K562 (cell line): ENCODE results near the gene PHC3. TPM values are rescaled to one million over a fixed set of nuclear protein-coding genes. Genes with fewer than 3 reads are reported as not detected.

ENCODE experiments used
- ATAC-seq: fragments of 200-7000 bp; cut with Tn5 transposase; 3 replicates; pipeline ENCODE4 v1.9.1; 2020; ENCODE audit warnings: moderate library complexity
- BruUV-seq: library from RNA; stranded (reverse); fragments of 400-500 nt; replicated peaks from 2 replicates; lab custom pipeline; 2021; lab: Mats Ljungman, UMichigan
- CTCF ChIA-PET: fragments of 300-600 bp; formaldehyde crosslinking; extraction: SDS; loops from one replicate; lab custom pipeline; 2021; ENCODE audit warnings: low intra/inter-chr PET ratio; lab: Yijun Ruan, JAX
- POLR2A ChIA-PET: fragments of 300-600, 350-650 bp; sonication (Branson Sonifier 250); formaldehyde crosslinking; extraction: SDS; loops from one replicate; lab custom pipeline; 2021; ENCODE audit warnings: antibody characterized with exemption, inconsistent platforms; lab: Yijun Ruan, JAX
- DNase-seq, 4 experiments: peaks; one replicate each; pipeline versions ENCODE4 v3.0.0 to v3.0.0-alpha.2; 2011 to 2018; ENCODE audit warnings: low spot score in 3 of 4, mixed read lengths in 3 of 4; ENCODE audit errors: extremely low read depth in 1 of 4
- FAIRE-seq: peaks from 2 replicates; lab custom pipeline; 2011; peaks lifted over from hg19 to GRCh38; lab: Jason Lieb, UNC
- H2AFZ ChIP-seq: 2 replicates; pipeline ENCODE4 v1.6.0; 2011; ENCODE audit warnings: low read depth, low read length, control low read depth, inconsistent platforms
- H3K27ac ChIP-seq: fragments of 200-600 bp; 3 replicates; pipeline ENCODE4 v1.8.0; 2011; ENCODE audit warnings: low read depth, mild to moderate bottlenecking, control low read depth, inconsistent platforms, low read length, moderate library complexity, mixed read lengths; ENCODE audit errors: extremely low read depth
- H3K27me3 ChIP-seq, 2 experiments: fragments of 300-600 bp in 1 of 2; 2 replicates in 1 of 2; 3 replicates in 1 of 2; pipeline versions ENCODE4 v1.6.0 to v1.8.0; 2011; ENCODE audit warnings: inconsistent platforms in 2 of 2, low read length in 2 of 2, mild to moderate bottlenecking in 1 of 2, mixed read lengths in 1 of 2, moderate library complexity in 1 of 2; ENCODE audit not compliant: control insufficient read depth in 2 of 2, insufficient read depth in 2 of 2
- H3K36me3 ChIP-seq: fragments of 300-600 bp; 3 replicates; pipeline ENCODE4 v1.8.0; 2011; ENCODE audit warnings: mild to moderate bottlenecking, low read length, inconsistent platforms; ENCODE audit not compliant: control insufficient read depth, insufficient read depth
- H3K4me1 ChIP-seq, 2 experiments: fragments of 200-600 bp in 1 of 2; replicated peaks in 1 of 2; 2 replicates in 1 of 2; 3 replicates in 1 of 2; pipeline versions ENCODE4 v1.5.1 to v1.8.0; 2011; ENCODE audit warnings: inconsistent platforms in 2 of 2, low read length in 2 of 2, mild to moderate bottlenecking in 1 of 2, mixed read lengths in 1 of 2, moderate library complexity in 1 of 2; ENCODE audit not compliant: control insufficient read depth in 2 of 2, insufficient read depth in 2 of 2
- H3K4me2 ChIP-seq: 2 replicates; pipeline ENCODE4 v1.6.1; 2011; ENCODE audit warnings: low read length, control low read depth, inconsistent platforms, mixed read lengths; ENCODE audit not compliant: insufficient read depth
- H3K4me3 ChIP-seq: fragments of 200-600 bp; sonication (generic), shearing (Covaris generic); 2 replicates; pipeline ENCODE4 v1.5.1; 2016; ENCODE audit warnings: control low read depth, inconsistent platforms
- H3K79me2 ChIP-seq: fragments of 200-600 bp; 3 replicates; pipeline ENCODE4 v1.8.0; 2011; ENCODE audit warnings: low read length, inconsistent platforms; ENCODE audit not compliant: control insufficient read depth, insufficient read depth
- H3K9ac ChIP-seq, 2 experiments: 2 replicates each; pipeline versions ENCODE4 v1.6.0 to v1.6.1; 2011; ENCODE audit warnings: low read depth in 2 of 2, low read length in 2 of 2, control low read depth in 1 of 2, inconsistent platforms in 1 of 2, mild to moderate bottlenecking in 1 of 2, mixed read lengths in 1 of 2; ENCODE audit not compliant: insufficient read depth in 1 of 2
- H3K9me1 ChIP-seq: one replicate; pipeline ENCODE4 v1.6.0; 2011; ENCODE audit warnings: inconsistent platforms, mild to moderate bottlenecking, low read length, moderate library complexity; ENCODE audit not compliant: control insufficient read depth, insufficient read depth
- H3K9me3 ChIP-seq: replicated peaks from 2 replicates; pipeline ENCODE4 v1.5.1; 2011; ENCODE audit warnings: low read depth, low read length, inconsistent platforms; ENCODE audit not compliant: control insufficient read depth, insufficient read depth
- H4K20me1 ChIP-seq: replicated peaks from 2 replicates; pipeline ENCODE4 v1.6.1; 2011; ENCODE audit warnings: low read length, inconsistent platforms, mixed read lengths; ENCODE audit not compliant: control insufficient read depth, insufficient read depth
- ARNT ChIP-seq, 2 experiments: fragments of 450-650 bp; IDR thresholded peaks; 2 replicates each; pipeline ENCODE4 v1.6.1; 2016; ENCODE audit warnings: mild to moderate bottlenecking in 1 of 2
- ZBTB11 ChIP-seq, 3 experiments: fragments of 200-800 bp in 1 of 3; fragments of 250-450 bp in 1 of 3; fragments of 450-650 bp in 1 of 3; sonication (Bioruptor Pico) in 1 of 3; sonication (Bioruptor generic) in 1 of 3; formaldehyde crosslinking in 1 of 3; IDR thresholded peaks; 2 replicates each; pipeline versions ENCODE4 v1.6.1 to v1.8.0; 2016 to 2022; ENCODE audit warnings: mild to moderate bottlenecking in 2 of 3, missing genetic modification characterization in 2 of 3, missing compliant biosample characterization in 1 of 3, moderate library complexity in 1 of 3
- ZC3H11A ChIP-seq: IDR thresholded peaks from 2 replicates; pipeline ENCODE4 v1.6.1; 2012; ENCODE audit warnings: low read depth, low read length, improper control_type of control experiment
- ZNF766 ChIP-seq: fragments of 200-800 bp; sonication (Bioruptor generic); conservative IDR thresholded peaks from 2 replicates; pipeline ENCODE4 v1.6.1; 2016; ENCODE audit warnings: missing genetic modification characterization, missing compliant biosample characterization
- WGBS: fragments of 100-300 bp; shearing (Covaris generic); methylation state at CpG from one replicate; pipeline ENCODE4 v1.1.6; 2016; ENCODE audit warnings: low coverage, mixed read lengths; ENCODE audit not compliant: insufficient coverage; ENCODE audit errors: missing lambda C conversion rate; 5-methylcytosine and 5-hydroxymethylcytosine counted together
- in situ Hi-C: fragments of 300-500 bp; cut with MboI; formaldehyde crosslinking; loops from 4 replicates; pipeline ENCODE4 v1.15.0; 2018; ENCODE audit warnings: inconsistent platforms, mixed read lengths
- intact Hi-C: fragments of 100-400 bp; cut with micrococcal nuclease; formaldehyde crosslinking; loops from 2 replicates; pipeline ENCODE4 v1.14.2; 2022
- polyA plus RNA-seq, 8 experiments: library from polyadenylated mRNA; depleted of rRNA in 4 of 8; stranded (reverse) in 5 of 8; unstranded in 3 of 8; fragments of >200 nt; fragmentation: Nextera tagmentation in 2 of 8; fragmentation: Illumina TruSeq in 1 of 8; extraction: Ambion mirVana in 2 of 8; extraction: Trizol in 1 of 8; gene quantifications; 2 replicates each; pipeline versions ENCODE4 v1.2.1 to v1.2.3, GENCODE V29; 2011 to 2014; ENCODE audit warnings: inconsistent platforms in 1 of 8, missing spikeins in 1 of 8
- total RNA-seq, 7 experiments: library from RNA; depleted of rRNA in 6 of 7; stranded (reverse); fragments of >200 nt in 6 of 7; fragmentation: Illumina TruSeq in 2 of 7; extraction: Trizol in 2 of 7; gene quantifications; 2 replicates each; pipeline versions ENCODE4 v1.2.1 to v1.2.3, GENCODE V29; 2011 to 2021; ENCODE audit warnings: low replicate concordance in 1 of 7

The PHC3 gene
- total and polyA plus RNA-seq, 9 of the 15 experiments (the other 6 are each of a cell fraction or from before 2014, with no cell fraction given) = 3.1 to 21.6 (median 10.5) TPM

DNA sequence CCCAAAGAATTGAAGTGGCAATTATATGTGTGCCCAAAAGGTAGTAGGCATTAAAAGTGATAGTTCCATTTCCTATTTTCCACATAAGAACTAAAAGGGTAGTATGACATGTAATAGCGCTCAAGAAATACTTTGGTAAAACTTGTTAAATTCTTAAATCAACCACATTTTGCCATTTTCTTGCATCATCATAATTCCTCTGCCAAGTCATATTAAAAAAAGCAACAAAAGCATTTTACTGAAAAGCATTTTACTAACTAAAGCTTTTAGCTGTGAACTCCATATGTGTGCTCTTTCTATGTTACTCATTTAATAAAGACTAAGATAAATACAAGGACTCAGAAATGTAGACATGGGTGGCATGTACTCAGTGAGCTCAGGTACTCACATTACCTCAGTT is 73.6 kb downstream of the PHC3 start (continued):
- TF ChIP-seq ZBTB11 (CRISPR knock-in tag; IDR thresholded peaks at IDR 0.05) (no peak), ZC3H11A (no peak), ARNT (IDR thresholded peaks at IDR 0.05) (no peak)

GRCh38 chr3:170102431-170102830 is 79.1 kb downstream of the PHC3 start:
- ATAC-seq (no peak), DNase-seq (no peak), FAIRE-seq (no peak)
- Histone ChIP-seq H3K4me3 (no peak overlapping the region), H3K79me2 (no peaks in the 10 kb centered on the region), H3K4me2 (no peak overlapping the region), H3K9me1 (no peaks in the 10 kb centered on the region), H3K36me3 (peaks cover 62% of the 10 kb centered on the region), H3K9me3 (no peaks in the 10 kb centered on the region), H3K9ac (no peak overlapping the region), H3K4me1 (no peaks in the 10 kb centered on the region), H3K27me3 (no peaks in the 10 kb centered on the region), H4K20me1 (no peaks in the 10 kb centered on the region), H2AFZ (no peak overlapping the region), H3K27ac (no peak overlapping the region)
- ChIA-PET CTCF (no interaction called here), POLR2A (interaction anchor here (0.6 kb wide), 1 partner anchor 383 kb away, joined by 4 read pairs; no protein-coding TSS in a partner anchor)
- no TSS peak for BruUV-seq
- in situ Hi-C loops (no loop called here), intact Hi-C loops (no loop called here)
- TF ChIP-seq ZNF766 (CRISPR knock-in tag) = no peak
- 95% methylated on average over 8 of the region's 8 CpGs for WGBS
